Aorta (tissue), 5 donors: ENCODE results near the gene SFXN3. TPM values are rescaled to one million over a fixed set of nuclear protein-coding genes. Genes with fewer than 3 reads are reported as not detected.

ENCODE experiments used
- ATAC-seq: fragments of 200-7000 bp; cut with Tn5 transposase; one replicate; pipeline ENCODE4 v1.9.1; 2022; ENCODE audit warnings: moderate library complexity; ENCODE audit not compliant: low FRiP score
- DNase-seq, 2 donors: peaks; one replicate each; pipeline ENCODE4 v3.0.0-alpha.2; 2020
- H3K27ac ChIP-seq, 2 donors: one replicate each; pipeline ENCODE4 v1.5.1; 2013; ENCODE audit warnings: low read length in 2 of 2, mild to moderate bottlenecking in 2 of 2, moderate library complexity in 2 of 2, control low read depth in 1 of 2, inconsistent platforms in 1 of 2, low read depth in 1 of 2
- H3K27me3 ChIP-seq, 2 donors: one replicate each; pipeline ENCODE4 v1.6.1; 2013; ENCODE audit warnings: control low read depth in 1 of 2, low read length in 1 of 2, mild to moderate bottlenecking in 1 of 2, moderate library complexity in 1 of 2; ENCODE audit not compliant: insufficient read depth in 2 of 2, control insufficient read depth in 1 of 2
- H3K36me3 ChIP-seq, 2 donors: one replicate each; pipeline ENCODE4 v1.6.1; 2013; ENCODE audit warnings: control low read depth in 1 of 2, low read length in 1 of 2, mild to moderate bottlenecking in 1 of 2; ENCODE audit not compliant: insufficient read depth in 2 of 2, control insufficient read depth in 1 of 2
- H3K4me1 ChIP-seq, 2 donors: one replicate each; pipeline ENCODE4 v1.6.1; 2013; ENCODE audit warnings: low read length in 2 of 2, control low read depth in 1 of 2, mild to moderate bottlenecking in 1 of 2, moderate library complexity in 1 of 2; ENCODE audit not compliant: insufficient read depth in 2 of 2, control insufficient read depth in 1 of 2
- H3K4me3 ChIP-seq, 2 donors: one replicate each; pipeline ENCODE4 v1.5.1; 2013; ENCODE audit warnings: low read length in 2 of 2, control low read depth in 1 of 2, mild to moderate bottlenecking in 1 of 2
- H3K9me3 ChIP-seq: one replicate; pipeline ENCODE4 v1.6.1; 2013; ENCODE audit warnings: mild to moderate bottlenecking, low read length; ENCODE audit not compliant: control insufficient read depth
- WGBS, 2 donors: extraction: QIAGEN DNeasy Blood & Tissue Kit; methylation state at CpG; one replicate each; pipeline ENCODE4 v1.1.7; 2013; 5-methylcytosine and 5-hydroxymethylcytosine counted together
- intact Hi-C, 2 donors: fragments of 100-400 bp; cut with DNase I; formaldehyde crosslinking; loops; one replicate each; pipeline versions ENCODE4 v1.14.2 to v1.15.0; 2022
- polyA plus RNA-seq, 2 donors: library from polyadenylated mRNA; stranded (reverse); fragments of 200-250 nt; gene quantifications; one replicate each; pipeline ENCODE4 v1.2.3, GENCODE V29; 2013
- total RNA-seq, 2 donors: library from RNA; stranded (reverse); fragmentation: NEBNext Ultra II Directional; extraction: Animal tissue kit (Norgen Biotek cat#: 25700); gene quantifications; one replicate each; pipeline ENCODE4 v1.2.1, GENCODE V29; 2021
- donor health status: healthy with polysubstance abuse.
- donor health status: Bipolar disorder and iron deficiency.
- donor health status: DM: no; HTN: no; CAD: no.
- donor health status: DM: no; HTN: no; CAD: no.
- donor health status: DM: yes; HTN: yes; CAD: no.

SFXN3 gene
- total and polyA plus RNA-seq, 4 donors: 42.6 to 113 (median 94.3) TPM

GRCh38 chr10:101061624-101062231 lies 30.7 kb downstream of the SFXN3 start, which contains the start of gene KAZALD1:
Gene KAZALD1, plus strand, starts transcription at chr10:101061989. Its CDS starts 604 bp downstream, at chr10:101062593.
- 6 to 7% methylated on average over 30 to 31 of the region's 31 CpGs for WGBS, 2 donors
- Histone ChIP-seq H3K9me3 (no peaks in the 10 kb centered on the region), H3K4me3 (peak within 1 kb of the TSS; percentile 35 to 42), H3K27ac (peak within 1 kb of the TSS; percentile 31 to 100), H3K36me3 (no peaks in the 10 kb centered on the region), H3K4me1 (no peaks in the 10 kb centered on the region), H3K27me3 (no peaks in the 10 kb centered on the region)
- peak; percentile 81 to 84 for DNase-seq
- ATAC-seq: peak; percentile 72
- intact Hi-C loops: no loop called here

- ATAC-seq: no peak
- Histone ChIP-seq H3K4me3 (peak overlapping the region in 1 of 2 donors; percentile 16), H3K4me1 (no peaks in the 10 kb centered on the region), H3K27me3 (no peaks in the 10 kb centered on the region), H3K27ac (peak overlapping the region; percentile 31 to 98), H3K9me3 (no peaks in the 10 kb centered on the region), H3K36me3 (no peaks in the 10 kb centered on the region)
- peak; percentile 74 to 87 for DNase-seq
- intact Hi-C loops: no loop called here
- 3 to 4% methylated on average over 55 to 63 of the region's 63 CpGs for WGBS, 2 donors
Observed at GRCh38 chr10:101062232-101063049, 31.4 kb downstream of the SFXN3 start.

GRCh38 chr10:101063050-101063525 lies 32.1 kb downstream of the SFXN3 start:
- WGBS, 2 donors: 19 to 24% methylated on average over 19 of the region's 19 CpGs
- Histone ChIP-seq H3K9me3 (no peaks in the 10 kb centered on the region), H3K4me3 (no peak overlapping the region), H3K36me3 (no peaks in the 10 kb centered on the region), H3K27ac (peak overlapping the region in 1 of 2 donors; percentile 65), H3K4me1 (no peaks in the 10 kb centered on the region), H3K27me3 (no peaks in the 10 kb centered on the region)
- intact Hi-C loops: no loop called here
- ATAC-seq (no peak), DNase-seq (no peak)

- DNase-seq (no peak), ATAC-seq (no peak)
- no peaks in the 10 kb centered on the region for H3K4me1 ChIP-seq
- no peaks in the 10 kb centered on the region for H3K36me3 ChIP-seq
- WGBS, 2 donors: 66 to 69% methylated on average over 15 of the region's 15 CpGs
- H3K27ac ChIP-seq: no peak overlapping the region
- H3K9me3 ChIP-seq: no peaks in the 10 kb centered on the region
- H3K4me3 ChIP-seq: no peak overlapping the region
- H3K27me3 ChIP-seq: no peaks in the 10 kb centered on the region
- intact Hi-C loops: no loop called here
Observed at GRCh38 chr10:101063548-101064414, 32.7 kb downstream of the SFXN3 start.

GRCh38 chr10:101064415-101065030 lies 33.5 kb downstream of the SFXN3 start:
- DNase-seq: no peak
- Histone ChIP-seq H3K36me3 (no peaks in the 10 kb centered on the region), H3K27me3 (no peaks in the 10 kb centered on the region), H3K27ac (no peak overlapping the region), H3K4me1 (no peaks in the 10 kb centered on the region), H3K4me3 (no peak overlapping the region), H3K9me3 (no peaks in the 10 kb centered on the region)
- WGBS, 2 donors: 96 to 97% methylated on average over 9 of the region's 9 CpGs
- intact Hi-C loops: loop anchor here in 1 of 2 donors (5.0 kb wide), 2 partner anchors 32 to 67 kb away; partner anchors contain the start of genes LZTS2, PDZD7 and SFXN3
- no peak for ATAC-seq

GRCh38 chr10:101065481-101066145 lies 34.6 kb downstream of the SFXN3 start:
- ATAC-seq (no peak), DNase-seq (no peak)
- no peaks in the 10 kb centered on the region for H3K9me3 ChIP-seq
- H3K4me1 ChIP-seq: no peaks in the 10 kb centered on the region
- H3K27me3 ChIP-seq: no peaks in the 10 kb centered on the region
- no peaks in the 10 kb centered on the region for H3K36me3 ChIP-seq
- WGBS, 2 donors: 87 to 91% methylated on average over 3 of the region's 3 CpGs
- H3K27ac ChIP-seq: peak overlapping the region in 1 of 2 donors; percentile 76
- no peak overlapping the region for H3K4me3 ChIP-seq
- intact Hi-C loops: loop anchor here (2.0 to 5.0 kb wide), 3 partner anchors 25 to 68 kb away; partner anchors contain the start of genes LZTS2 (in 1 of the 2), PDZD7 (in 1 of the 2) and SFXN3 (in 1 of the 2)

GRCh38 chr10:101066146-101066895 lies 35.3 kb downstream of the SFXN3 start:
- Histone ChIP-seq H3K27me3 (no peaks in the 10 kb centered on the region), H3K36me3 (no peaks in the 10 kb centered on the region), H3K4me3 (peak overlapping the region; percentile 38 to 66), H3K9me3 (no peaks in the 10 kb centered on the region), H3K27ac (peak overlapping the region in 1 of 2 donors; percentile 76), H3K4me1 (no peaks in the 10 kb centered on the region)
- DNase-seq: peak; percentile 87 to 91
- intact Hi-C loops: loop anchor here (2.0 to 5.0 kb wide), 3 partner anchors 26 to 69 kb away; partner anchors contain the start of genes LZTS2 (in 1 of the 2), PDZD7 (in 1 of the 2) and SFXN3 (in 1 of the 2)
- peak; percentile 70 for ATAC-seq
- WGBS, 2 donors: 1% methylated on average over 49 of the region's 49 CpGs
